Pancreas (tissue), 10 donors: ENCODE data around the gene MRPL28. TPM values are rescaled to one million over a fixed set of nuclear protein-coding genes. Genes with fewer than 3 reads are reported as not detected.
"Not testable (repeated sequence)": the region's sequence is repeated elsewhere in the genome, so short reads cannot be mapped to it uniquely, and the experiment has no call there.

Source experiments
- ATAC-seq, 4 donors: fragments of 200-7000 bp; cut with Tn5 transposase; one replicate each; pipeline versions ENCODE4 v1.8.0 to v1.9.1; 2020; ENCODE audit warnings: mild to moderate bottlenecking in 4 of 4, moderate library complexity in 4 of 4
- DNase-seq, 6 donors: peaks; one replicate each; pipeline ENCODE4 v3.0.0-alpha.2; 2020
- FAIRE-seq: peaks from 2 replicates; lab custom pipeline; 2012; peaks lifted over from hg19 to GRCh38; lab: Jason Lieb, UNC
- H3K27ac ChIP-seq, 4 donors: fragments of 200-600 bp; sonication (generic); 1 replicate in 3 of 4; 2 replicates in 1 of 4; pipeline versions ENCODE4 v1.5.0 to v1.8.0; 2020
- H3K27me3 ChIP-seq, 4 donors: fragments of 200-600 bp; one replicate each; pipeline ENCODE4 v1.8.0; 2021
- H3K36me3 ChIP-seq, 3 donors: fragments of 200-600 bp; sonication (generic) in 1 of 3; one replicate each; pipeline versions ENCODE4 v1.5.0 to v1.8.0; 2020 to 2021
- H3K4me1 ChIP-seq, 3 donors: fragments of 200-600 bp; one replicate each; pipeline ENCODE4 v1.8.0; 2021
- H3K4me3 ChIP-seq, 4 donors: fragments of 200-600 bp; sonication (generic) in 2 of 4; one replicate each; pipeline versions ENCODE4 v1.5.0 to v1.8.0; 2020 to 2021
- H3K9me3 ChIP-seq, 4 donors: fragments of 200-600 bp; one replicate each; pipeline ENCODE4 v1.8.0; 2021
- CTCF ChIP-seq, 4 donors: fragments of 200-600 bp; sonication (generic) in 3 of 4; IDR thresholded peaks; one replicate each; pipeline versions ENCODE4 v1.5.0 to v1.8.0; 2021; ENCODE audit warnings: antibody characterized with exemption in 4 of 4
- WGBS, 2 donors: extraction: QIAGEN DNeasy Blood & Tissue Kit; methylation state at CpG; one replicate each; pipeline ENCODE4 v1.1.7; 2013; 5-methylcytosine and 5-hydroxymethylcytosine counted together
- intact Hi-C, 3 donors: fragments of 100-400 bp; cut with DNase I; formaldehyde crosslinking; loops; one replicate each; pipeline versions ENCODE4 v1.11.1 to v1.14.2; 2022
- polyA plus RNA-seq, 2 donors: library from polyadenylated mRNA; stranded (reverse); fragments of 200-250 nt; gene quantifications; one replicate each; pipeline ENCODE4 v1.2.3, GENCODE V29; 2013
- total RNA-seq, 6 donors: library from RNA; stranded (reverse); fragmentation: NEBNext Ultra II Directional in 4 of 6; extraction: Animal tissue kit (Norgen Biotek cat#: 25700) in 4 of 6; gene quantifications; one replicate each; pipeline versions ENCODE4 v1.2.1 to v1.2.4, GENCODE V29; 2021 to 2023
- donor health status: healthy with polysubstance abuse.
- donor health status: DM: no; HTN: no; CAD: no; lungs with moderate emphysema.
- donor health status: DM: no; HTN: no; CAD: no.
- donor health status: control.
- donor health status: control.
- donor health status: Bipolar disorder and iron deficiency.
- donor health status: DM: yes; HTN: yes; CAD: no.
- donor health status: DM: no; HTN: no; CAD: no.
- donor health status: DM: no; HTN: no; CAD: no.
- donor health status: DM: yes; HTN: yes; CAD: no.

Gene MRPL28
- total and polyA plus RNA-seq, 8 donors, result 9.2 to 65.4 (median 20.5) TPM

- Histone ChIP-seq H3K36me3 (peaks cover 0 to 27% (median 3%) of the 10 kb centered on the region in 3 donors), H3K9me3 (no peaks in the 10 kb centered on the region), H3K27ac (peak overlapping the region; percentile 83 to 93 (median 83)), H3K27me3 (no peaks in the 10 kb centered on the region), H3K4me3 (peak overlapping the region in 3 of 4 donors; percentile 5 to 95 (median 73)), H3K4me1 (peaks cover 9 to 21% (median 17%) of the 10 kb centered on the region in 3 donors)
- ATAC-seq (peak; percentile 72 to 82 (median 78)), FAIRE-seq (no peak), DNase-seq (peak; percentile 88 to 98 (median 96))
- no peak for TF ChIP-seq CTCF (IDR thresholded peaks at IDR 0.05)
- intact Hi-C loops, result no loop called here
- WGBS, 2 donors, result 9 to 14% methylated on average over 14 to 16 of the region's 16 CpGs
Observed at GRCh38 chr16:379183-379960, 9.0 kb upstream of the MRPL28 start.

GRCh38 chr16:378821-379182 is 8.5 kb upstream of the MRPL28 start:
- no peaks in the 10 kb centered on the region for H3K9me3 ChIP-seq
- no peak for FAIRE-seq
- intact Hi-C loops, result no loop called here
- peak in 2 of 6 donors; percentile 60 to 87 for DNase-seq
- peaks cover 0 to 32% (median 3%) of the 10 kb centered on the region in 3 donors for H3K36me3 ChIP-seq
- no peak overlapping the region for H3K4me3 ChIP-seq
- H3K4me1 ChIP-seq, result peaks cover 9 to 18% (median 17%) of the 10 kb centered on the region in 3 donors
- H3K27ac ChIP-seq, result peak overlapping the region in 3 of 4 donors; percentile 29 to 93 (median 83)
- ATAC-seq, result peak in 2 of 4 donors; percentile 0 to 1
- WGBS, 2 donors, result 16 to 21% methylated on average over 13 to 14 of the region's 14 CpGs
- H3K27me3 ChIP-seq, result no peaks in the 10 kb centered on the region
- TF ChIP-seq CTCF (IDR thresholded peaks at IDR 0.05), result no peak

GRCh38 chr16:378113-378820 is 7.9 kb upstream of the MRPL28 start:
- H3K9me3 ChIP-seq, FAIRE-seq, H3K27me3 ChIP-seq, intact Hi-C loops, H3K4me3 ChIP-seq, ATAC-seq: not testable (repeated sequence)
- peaks cover 0 to 34% (median 3%) of the 10 kb centered on the region in 3 donors for H3K36me3 ChIP-seq
- H3K27ac ChIP-seq, result peak overlapping the region in 3 of 4 donors; percentile 29 to 93 (median 83)
- 83 to 84% methylated on average over 36 of the region's 36 CpGs for whole genome bisulfite sequencing, 2 donors
- peaks cover 9 to 16% (median 12%) of the 10 kb centered on the region in 3 donors for H3K4me1 ChIP-seq
- peak in 1 of 6 donors; percentile 49 for DNase-seq

GRCh38 chr16:377419-377951 is 7.1 kb upstream of the MRPL28 start:
- H3K27ac ChIP-seq, result no peak overlapping the region
- H3K9me3 ChIP-seq, result no peaks in the 10 kb centered on the region
- TF ChIP-seq CTCF (IDR thresholded peaks at IDR 0.05), result no peak
- WGBS, 2 donors, result 89% methylated on average over 37 to 42 of the region's 42 CpGs
- H3K4me1 ChIP-seq, result peaks cover 9 to 16% (median 9%) of the 10 kb centered on the region in 3 donors
- DNase-seq, result peak in 4 of 6 donors; percentile 21 to 84 (median 61)
- FAIRE-seq, result no peak
- H3K4me3 ChIP-seq, result no peak overlapping the region
- peaks cover 0 to 34% (median 3%) of the 10 kb centered on the region in 3 donors for H3K36me3 ChIP-seq
- no peaks in the 10 kb centered on the region for H3K27me3 ChIP-seq
- ATAC-seq, result no peak
- intact Hi-C loops, result no loop called here

- DNase-seq (peak in 3 of 6 donors; percentile 22 to 46 (median 32)), ATAC-seq (no peak), FAIRE-seq (no peak)
- no peak overlapping the region for H3K4me3 ChIP-seq
- 87 to 88% methylated on average over 26 of the region's 26 CpGs for WGBS, 2 donors
- H3K9me3 ChIP-seq, result no peaks in the 10 kb centered on the region
- peaks cover 9 to 16% (median 9%) of the 10 kb centered on the region in 3 donors for H3K4me1 ChIP-seq
- peaks cover 0 to 34% (median 3%) of the 10 kb centered on the region in 3 donors for H3K36me3 ChIP-seq
- no peak for TF ChIP-seq CTCF (IDR thresholded peaks at IDR 0.05)
- no peaks in the 10 kb centered on the region for H3K27me3 ChIP-seq
- intact Hi-C loops, result no loop called here
- no peak overlapping the region for H3K27ac ChIP-seq
Observed at GRCh38 chr16:376817-377418, 6.6 kb upstream of the MRPL28 start.
